ENCODE measurements around the gene CENPX. TPM values are rescaled to one million over a fixed set of nuclear protein-coding genes. Genes with fewer than 3 reads are reported as not detected.

Gene CENPX
- total RNA-seq, 2 donors from 2014 or later: 91.1 to 238 TPM

- no peak overlapping the region for H3K4me3 ChIP-seq
- H3K9me3 ChIP-seq: no peaks in the 10 kb centered on the region
- intact Hi-C loops (cut with DNase I): no loop called here
- H3K27ac ChIP-seq: no peak overlapping the region
- no peak overlapping the region for H3K9ac ChIP-seq (ENCODE audit: low read depth in 2 of 2, low read length in 2 of 2)
- peaks cover 17% of the 10 kb centered on the region for H3K4me1 ChIP-seq
- no peak for TF ChIP-seq CTCF (IDR thresholded peaks at IDR 0.05)
- H3K27me3 ChIP-seq: no peaks in the 10 kb centered on the region
- H3K36me3 ChIP-seq: no peaks in the 10 kb centered on the region
- DNase-seq: no peak
Observed at GRCh38 chr17:82018989-82019689, 3.5 kb downstream of the CENPX start.

GRCh38 chr17:82018152-82018988 is 4.3 kb downstream of the CENPX start:
- DNase-seq: no peak
- Histone ChIP-seq H3K4me1 (peaks cover 13% of the 10 kb centered on the region), H3K4me3 (no peak overlapping the region), H3K9me3 (no peaks in the 10 kb centered on the region), H3K27me3 (no peaks in the 10 kb centered on the region), H3K36me3 (no peaks in the 10 kb centered on the region), H3K9ac (ENCODE audit: low read depth in 2 of 2, low read length in 2 of 2) (no peak overlapping the region), H3K27ac (no peak overlapping the region)
- no peak for TF ChIP-seq CTCF (IDR thresholded peaks at IDR 0.05)
- intact Hi-C loops (cut with DNase I): no loop called here

- no peak overlapping the region for H3K4me3 ChIP-seq
- no peak overlapping the region for H3K9ac ChIP-seq (ENCODE audit: low read depth in 2 of 2, low read length in 2 of 2)
- H3K4me1 ChIP-seq: peaks cover 13% of the 10 kb centered on the region
- no peaks in the 10 kb centered on the region for H3K27me3 ChIP-seq
- no peaks in the 10 kb centered on the region for H3K9me3 ChIP-seq
- no peak for DNase-seq
- no peak overlapping the region for H3K27ac ChIP-seq
- no peaks in the 10 kb centered on the region for H3K36me3 ChIP-seq
- intact Hi-C loops (cut with DNase I): no loop called here
- TF ChIP-seq CTCF (IDR thresholded peaks at IDR 0.05): no peak
Observed at GRCh38 chr17:82017612-82018151, 5.0 kb downstream of the CENPX start.

- Histone ChIP-seq H3K27me3 (no peaks in the 10 kb centered on the region), H3K9ac (ENCODE audit: low read depth in 2 of 2, low read length in 2 of 2) (no peak overlapping the region), H3K9me3 (no peaks in the 10 kb centered on the region), H3K4me3 (no peak overlapping the region), H3K27ac (no peak overlapping the region), H3K36me3 (no peaks in the 10 kb centered on the region), H3K4me1 (peaks cover 11% of the 10 kb centered on the region)
- TF ChIP-seq CTCF (IDR thresholded peaks at IDR 0.05): no peak
- no peak for DNase-seq
- intact Hi-C loops (cut with DNase I): no loop called here
Observed at GRCh38 chr17:82016875-82017459, 5.7 kb downstream of the CENPX start.

- intact Hi-C loops (cut with DNase I): no loop called here
Observed at GRCh38 chr17:82016061-82016874, 6.4 kb downstream of the CENPX start.

More at GRCh38 chr17:82016061-82016874, 6.4 kb downstream of the CENPX start:
- H3K4me1 ChIP-seq: peaks cover 4% of the 10 kb centered on the region
- no peak overlapping the region for H3K9ac ChIP-seq (ENCODE audit: low read depth in 2 of 2, low read length in 2 of 2)
- no peaks in the 10 kb centered on the region for H3K9me3 ChIP-seq
- TF ChIP-seq CTCF (IDR thresholded peaks at IDR 0.05): no peak
- DNase-seq: no peak
- no peak overlapping the region for H3K4me3 ChIP-seq
- H3K27ac ChIP-seq: no peak overlapping the region
- H3K36me3 ChIP-seq: no peaks in the 10 kb centered on the region
- H3K27me3 ChIP-seq: no peaks in the 10 kb centered on the region

All from colonic mucosa (tissue), 4 donors.